Measurements from ENCODE around the gene DNAAF1. TPM values are rescaled to one million over a fixed set of nuclear protein-coding genes. Genes with fewer than 3 reads are reported as not detected.
"Not testable (repeated sequence)": the region's sequence is repeated elsewhere in the genome, so short reads cannot be mapped to it uniquely, and the experiment has no call there.

The DNAAF1 gene
- total and polyA plus RNA-seq, 2 of the 4 experiments (the other 2 are of a cell fraction), result 0.05 TPM; not detected in 1

DNA sequence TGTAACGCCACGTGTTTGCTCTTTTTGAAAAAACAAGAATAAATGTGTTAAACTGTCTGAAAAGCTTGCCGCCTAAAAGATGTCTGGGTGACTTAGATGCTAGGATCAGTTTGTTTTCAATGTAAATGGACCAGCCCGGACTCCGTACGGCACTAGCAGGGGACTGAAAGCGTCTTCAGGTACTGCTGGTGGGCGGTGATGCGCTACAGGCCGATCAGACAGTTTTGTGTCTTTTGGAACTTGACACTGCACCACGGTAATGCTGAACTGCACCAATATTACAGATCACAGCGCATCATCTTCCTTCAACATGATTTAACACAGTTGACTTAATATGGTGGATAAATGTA, 27.6 kb upstream of the DNAAF1 start:
- CTCF ChIA-PET, result interaction anchor here (1.6 to 2.0 kb wide), 2 partner anchors 61 to 70 kb away, joined by 4 to 7 read pairs; partner anchors contain the start of gene TAF1C

GRCh38 chr16:84118315-84118714, 26.8 kb upstream of the DNAAF1 start:
- H3K14ac ChIP-seq (replicated peaks; ENCODE audit: low read depth, low read length); H3K9me1 ChIP-seq (ENCODE audit: insufficient read depth, low read length); H3K9me3 ChIP-seq (ENCODE audit: control insufficient read depth, insufficient read depth, low read length); ATAC-seq (ENCODE audit: low read depth); H2AFZ ChIP-seq (replicated peaks; ENCODE audit: low read length, poor library complexity); H3K27ac ChIP-seq (ENCODE audit: insufficient read depth, low read length); H4K8ac ChIP-seq (ENCODE audit: low read depth in 2 of 2, low read length in 2 of 2); H3K56ac ChIP-seq (ENCODE audit: extremely low read depth, insufficient read depth, low read length); H2AK5ac ChIP-seq (ENCODE audit: low read depth, low read length); H3K36me3 ChIP-seq (ENCODE audit: control insufficient read depth, insufficient read depth, low read length); H2AK9ac ChIP-seq (replicated peaks; ENCODE audit: low read depth, low read length, poor library complexity); H3K4ac ChIP-seq (ENCODE audit: low read depth, low read length); H3K4me1 ChIP-seq (ENCODE audit: control insufficient read depth, insufficient read depth, low read length); H2BK120ac ChIP-seq (ENCODE audit: low read depth, low read length); H3K27me3 ChIP-seq (ENCODE audit: control insufficient read depth, insufficient read depth, low read length); dilution Hi-C loops (cut with HindIII; ENCODE audit: low sequenced_read_pairs, unreplicated experiment); H4K20me1 ChIP-seq (ENCODE audit: insufficient read depth, low read length); H2BK20ac ChIP-seq (ENCODE audit: low read depth, low read length); H3K4me3 ChIP-seq (ENCODE audit: insufficient read depth, low read depth, low read length); in situ Hi-C loops (cut with MboI; ENCODE audit: low sequenced_read_pairs); H3K4me2 ChIP-seq (ENCODE audit: low read depth, low read length); POLR2A ChIA-PET (ENCODE audit: unreplicated experiment); H2BK5ac ChIP-seq (ENCODE audit: low read depth, low read length, poor library complexity, severe bottlenecking); H3K23ac ChIP-seq (ENCODE audit: low read depth, low read length); DNase-seq; H3K18ac ChIP-seq (ENCODE audit: low read depth, low read length); H3K9ac ChIP-seq (ENCODE audit: low read depth, low read length); BruUV-seq (replicated peaks); H4K91ac ChIP-seq (ENCODE audit: insufficient read depth, low read depth, low read length); H2BK15ac ChIP-seq (ENCODE audit: low read depth, low read length); H4K5ac ChIP-seq (ENCODE audit: low read depth, low read length): not testable (repeated sequence)
- CTCF ChIA-PET, result interaction anchor here (2.0 kb wide), 1 partner anchor 69 kb away, joined by 7 read pairs; the partner anchor contains the start of gene TAF1C
- no CpG with 5 or more reads among the region's 5 CpGs for WGBS, 2 experiments (ENCODE audit: extremely low coverage in 2 of 2, insufficient read length in 1 of 2)
- intact Hi-C loops (cut with micrococcal nuclease), result loop anchor here (5.0 to 10.0 kb wide), 2 partner anchors 59 to 366 kb away; no protein-coding TSS in a partner anchor
- H3K79me1 ChIP-seq (ENCODE audit: low read depth in 1 of 2, low read length in 2 of 2), result peaks cover 8 to 27% of the 10 kb centered on the region in 2 experiments; a peak in 3 of 4 replicates

More for the DNA sequence above, 27.6 kb upstream of the DNAAF1 start:
- Histone ChIP-seq H2AK9ac (replicated peaks; ENCODE audit: low read depth, low read length, poor library complexity) (peak overlapping the region; percentile 89), H2AFZ (replicated peaks; ENCODE audit: low read length, poor library complexity) (peak overlapping the region; percentile 98), H4K20me1 (ENCODE audit: insufficient read depth, low read length) (no peaks in the 10 kb centered on the region), H3K4me2 (ENCODE audit: low read depth, low read length) (peak overlapping the region; percentile 98), H3K4ac (ENCODE audit: low read depth, low read length) (peak overlapping the region; percentile 55), H3K9me1 (ENCODE audit: insufficient read depth, low read length) (no peaks in the 10 kb centered on the region; the same call in 1 of the 2 replicates), H2BK20ac (ENCODE audit: low read depth, low read length) (no peak overlapping the region), H3K4me3 (ENCODE audit: insufficient read depth, low read depth, low read length) (peak overlapping the region; percentile 85), H2AK5ac (ENCODE audit: low read depth, low read length) (peak overlapping the region; percentile 85), H3K27me3 (ENCODE audit: control insufficient read depth, insufficient read depth, low read length) (no peaks in the 10 kb centered on the region), H3K56ac (ENCODE audit: extremely low read depth, insufficient read depth, low read length) (peak overlapping the region; percentile 76), H4K5ac (ENCODE audit: low read depth, low read length) (peak overlapping the region; percentile 65), H3K18ac (ENCODE audit: low read depth, low read length) (peak overlapping the region; percentile 35), H3K14ac (replicated peaks; ENCODE audit: low read depth, low read length) (peak overlapping the region; percentile 44), H3K23ac (ENCODE audit: low read depth, low read length) (peak overlapping the region; percentile 31), H3K79me1 (ENCODE audit: low read depth in 1 of 2, low read length in 2 of 2) (peaks cover 8 to 29% of the 10 kb centered on the region in 2 experiments; a peak in 3 of 4 replicates), H3K36me3 (ENCODE audit: control insufficient read depth, insufficient read depth, low read length) (no peaks in the 10 kb centered on the region), H3K9me3 (ENCODE audit: control insufficient read depth, insufficient read depth, low read length) (no peaks in the 10 kb centered on the region), H2BK15ac (ENCODE audit: low read depth, low read length) (no peak overlapping the region), H2BK120ac (ENCODE audit: low read depth, low read length) (no peak overlapping the region), H2BK5ac (ENCODE audit: low read depth, low read length, poor library complexity, severe bottlenecking) (peak overlapping the region; percentile 76), H4K91ac (ENCODE audit: insufficient read depth, low read depth, low read length) (peak overlapping the region; percentile 36), H4K8ac (ENCODE audit: low read depth in 2 of 2, low read length in 2 of 2) (peak overlapping the region; percentile 84 to 98), H3K4me1 (ENCODE audit: control insufficient read depth, insufficient read depth, low read length) (no peaks in the 10 kb centered on the region), H3K9ac (ENCODE audit: low read depth, low read length) (peak overlapping the region; percentile 98), H3K27ac (ENCODE audit: insufficient read depth, low read length) (peak overlapping the region; percentile 95)
- intact Hi-C loops (cut with micrococcal nuclease) (loop anchor here (5.0 to 10.0 kb wide), 2 partner anchors 60 to 367 kb away; no protein-coding TSS in a partner anchor), dilution Hi-C loops (cut with HindIII; ENCODE audit: low sequenced_read_pairs, unreplicated experiment) (no loop called here), in situ Hi-C loops (cut with MboI; ENCODE audit: low sequenced_read_pairs) (no loop called here)
- BruUV-seq (replicated peaks), result no TSS peak
- no peak for TF ChIP-seq CEBPB (IDR thresholded peaks at IDR 0.05; ENCODE audit: low read depth, low read length)
- TF ChIP-seq MXI1 (IDR thresholded peaks at IDR 0.05; ENCODE audit: borderline replicate concordance, low read depth, low read length), result 0 out of 2 replicates have a peak, but pooled peaks have one; percentile 31
- peak; percentile 31 for DNase-seq
- POLR2A ChIA-PET (ENCODE audit: unreplicated experiment), result no interaction called here
- no peak for ATAC-seq (ENCODE audit: low read depth)
- 7% methylated on average over 3 of the region's 12 CpGs; no CpG with 5 or more reads in 1 of the 2 experiments for WGBS, 2 experiments (ENCODE audit: extremely low coverage in 2 of 2, insufficient read length in 1 of 2)
